ENCODE measurements around the gene GIN1. TPM values are rescaled to one million over a fixed set of nuclear protein-coding genes. Genes with fewer than 3 reads are reported as not detected.

GIN1 gene
- total and polyA plus RNA-seq, 2 experiments from 2014 or later = 5.8 to 9.6 TPM

DNA sequence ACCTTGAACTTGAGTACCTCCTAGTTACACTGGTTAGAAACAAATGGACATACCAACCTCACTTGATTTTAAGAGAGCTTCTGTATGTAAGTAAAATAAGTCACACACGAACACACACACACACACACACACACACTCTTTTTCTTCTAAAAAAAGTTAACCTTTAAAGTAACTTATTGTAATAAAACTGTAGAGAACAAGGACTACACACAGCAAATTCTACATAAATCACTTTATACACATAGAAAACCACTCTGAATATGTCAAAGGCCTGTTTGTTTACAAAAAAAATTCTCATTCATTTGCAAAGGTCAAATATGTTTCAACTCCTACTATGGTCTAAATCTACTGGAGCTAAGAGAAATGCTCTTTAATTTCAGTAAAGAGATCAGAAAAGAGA lies 29.1 kb downstream of the GIN1 start:
- DNase-seq (ENCODE audit: low spot score) = no peak
- Histone ChIP-seq H3F3A (replicated peaks; ENCODE audit: low read depth) (no peaks in the 10 kb centered on the region), H3K27me3 (ENCODE audit: insufficient read depth) (no peaks in the 10 kb centered on the region), H3K27ac (ENCODE audit: low read depth) (no peak overlapping the region), H3K4me1 (ENCODE audit: insufficient read depth) (no peaks in the 10 kb centered on the region), H3K79me2 (replicated peaks; ENCODE audit: insufficient read depth) (no peaks in the 10 kb centered on the region), H3K9me2 (ENCODE audit: insufficient read depth) (no peaks in the 10 kb centered on the region), H3K4me3 (no peak overlapping the region), H2AFZ (no peak overlapping the region), H4K20me1 (replicated peaks; ENCODE audit: insufficient read depth) (no peaks in the 10 kb centered on the region), H3K4me2 (no peak overlapping the region), H3K36me3 (ENCODE audit: insufficient read depth) (peaks cover under 1% of the 10 kb centered on the region; the same call in 1 of the 2 replicates)
- no peak for ATAC-seq
- no peaks in the 10 kb centered on the region for H3K9me3 Mint-ChIP-seq
- H3K4me3 Mint-ChIP-seq = no peak overlapping the region
- H3K36me3 Mint-ChIP-seq (ENCODE audit: low read depth) = peaks cover 14% of the 10 kb centered on the region
- TF ChIP-seq STAT1 (IDR thresholded peaks at IDR 0.05; ENCODE audit: unreplicated experiment) (no peak), JUNB (IDR thresholded peaks at IDR 0.05; ENCODE audit: unreplicated experiment) (no peak), CREB1 (CRISPR knock-in tag; IDR thresholded peaks at IDR 0.05; ENCODE audit: low read depth) (no peak), EZH2phosphoT487 (IDR thresholded peaks at IDR 0.05; ENCODE audit: unreplicated experiment) (no peak), POLR2AphosphoS5 (IDR thresholded peaks at IDR 0.05; ENCODE audit: low read depth) (no peak), ZNF114 (CRISPR knock-in tag; IDR thresholded peaks at IDR 0.05) (no peak), EZH2 (IDR thresholded peaks at IDR 0.05; ENCODE audit: low read depth, unreplicated experiment) (no peak)
- TF ChIP-seq, protein P1, sequence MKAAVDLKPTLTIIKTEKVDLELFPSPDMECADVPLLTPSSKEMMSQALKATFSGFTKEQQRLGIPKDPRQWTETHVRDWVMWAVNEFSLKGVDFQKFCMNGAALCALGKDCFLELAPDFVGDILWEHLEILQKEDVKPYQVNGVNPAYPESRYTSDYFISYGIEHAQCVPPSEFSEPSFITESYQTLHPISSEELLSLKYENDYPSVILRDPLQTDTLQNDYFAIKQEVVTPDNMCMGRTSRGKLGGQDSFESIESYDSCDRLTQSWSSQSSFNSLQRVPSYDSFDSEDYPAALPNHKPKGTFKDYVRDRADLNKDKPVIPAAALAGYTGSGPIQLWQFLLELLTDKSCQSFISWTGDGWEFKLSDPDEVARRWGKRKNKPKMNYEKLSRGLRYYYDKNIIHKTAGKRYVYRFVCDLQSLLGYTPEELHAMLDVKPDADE (IDR thresholded peaks at IDR 0.05) = no peak
- TF ChIP-seq, protein P2, sequence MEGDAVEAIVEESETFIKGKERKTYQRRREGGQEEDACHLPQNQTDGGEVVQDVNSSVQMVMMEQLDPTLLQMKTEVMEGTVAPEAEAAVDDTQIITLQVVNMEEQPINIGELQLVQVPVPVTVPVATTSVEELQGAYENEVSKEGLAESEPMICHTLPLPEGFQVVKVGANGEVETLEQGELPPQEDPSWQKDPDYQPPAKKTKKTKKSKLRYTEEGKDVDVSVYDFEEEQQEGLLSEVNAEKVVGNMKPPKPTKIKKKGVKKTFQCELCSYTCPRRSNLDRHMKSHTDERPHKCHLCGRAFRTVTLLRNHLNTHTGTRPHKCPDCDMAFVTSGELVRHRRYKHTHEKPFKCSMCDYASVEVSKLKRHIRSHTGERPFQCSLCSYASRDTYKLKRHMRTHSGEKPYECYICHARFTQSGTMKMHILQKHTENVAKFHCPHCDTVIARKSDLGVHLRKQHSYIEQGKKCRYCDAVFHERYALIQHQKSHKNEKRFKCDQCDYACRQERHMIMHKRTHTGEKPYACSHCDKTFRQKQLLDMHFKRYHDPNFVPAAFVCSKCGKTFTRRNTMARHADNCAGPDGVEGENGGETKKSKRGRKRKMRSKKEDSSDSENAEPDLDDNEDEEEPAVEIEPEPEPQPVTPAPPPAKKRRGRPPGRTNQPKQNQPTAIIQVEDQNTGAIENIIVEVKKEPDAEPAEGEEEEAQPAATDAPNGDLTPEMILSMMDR (conservative IDR thresholded peaks at IDR 0.05; ENCODE audit: low read depth in 2 of 2) = no peak
- TF ChIP-seq, protein P3, sequence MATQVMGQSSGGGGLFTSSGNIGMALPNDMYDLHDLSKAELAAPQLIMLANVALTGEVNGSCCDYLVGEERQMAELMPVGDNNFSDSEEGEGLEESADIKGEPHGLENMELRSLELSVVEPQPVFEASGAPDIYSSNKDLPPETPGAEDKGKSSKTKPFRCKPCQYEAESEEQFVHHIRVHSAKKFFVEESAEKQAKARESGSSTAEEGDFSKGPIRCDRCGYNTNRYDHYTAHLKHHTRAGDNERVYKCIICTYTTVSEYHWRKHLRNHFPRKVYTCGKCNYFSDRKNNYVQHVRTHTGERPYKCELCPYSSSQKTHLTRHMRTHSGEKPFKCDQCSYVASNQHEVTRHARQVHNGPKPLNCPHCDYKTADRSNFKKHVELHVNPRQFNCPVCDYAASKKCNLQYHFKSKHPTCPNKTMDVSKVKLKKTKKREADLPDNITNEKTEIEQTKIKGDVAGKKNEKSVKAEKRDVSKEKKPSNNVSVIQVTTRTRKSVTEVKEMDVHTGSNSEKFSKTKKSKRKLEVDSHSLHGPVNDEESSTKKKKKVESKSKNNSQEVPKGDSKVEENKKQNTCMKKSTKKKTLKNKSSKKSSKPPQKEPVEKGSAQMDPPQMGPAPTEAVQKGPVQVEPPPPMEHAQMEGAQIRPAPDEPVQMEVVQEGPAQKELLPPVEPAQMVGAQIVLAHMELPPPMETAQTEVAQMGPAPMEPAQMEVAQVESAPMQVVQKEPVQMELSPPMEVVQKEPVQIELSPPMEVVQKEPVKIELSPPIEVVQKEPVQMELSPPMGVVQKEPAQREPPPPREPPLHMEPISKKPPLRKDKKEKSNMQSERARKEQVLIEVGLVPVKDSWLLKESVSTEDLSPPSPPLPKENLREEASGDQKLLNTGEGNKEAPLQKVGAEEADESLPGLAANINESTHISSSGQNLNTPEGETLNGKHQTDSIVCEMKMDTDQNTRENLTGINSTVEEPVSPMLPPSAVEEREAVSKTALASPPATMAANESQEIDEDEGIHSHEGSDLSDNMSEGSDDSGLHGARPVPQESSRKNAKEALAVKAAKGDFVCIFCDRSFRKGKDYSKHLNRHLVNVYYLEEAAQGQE (IDR thresholded peaks at IDR 0.05; ENCODE audit: unreplicated experiment) = no peak
- no peak overlapping the region for H3K27ac Mint-ChIP-seq
- H3K27me3 Mint-ChIP-seq (ENCODE audit: insufficient read depth, low read depth, poor library complexity) = peaks cover 2% of the 10 kb centered on the region
- H3K4me1 Mint-ChIP-seq = no peaks in the 10 kb centered on the region
